BJ (cell line): ENCODE data around the gene COL4A1. TPM values are rescaled to one million over a fixed set of nuclear protein-coding genes. Genes with fewer than 3 reads are reported as not detected.

Experiments used
- CTCF ChIA-PET: fragments of 350-600 bp; formaldehyde crosslinking; extraction: SDS; loops from one replicate; lab custom pipeline; 2021; ENCODE audit warnings: antibody characterized with exemption, inconsistent platforms; lab: Yijun Ruan, JAX
- POLR2A ChIA-PET: fragments of 300-600 bp; sonication (Branson Sonifier 250); formaldehyde crosslinking; extraction: SDS; loops from one replicate; lab custom pipeline; 2021; ENCODE audit warnings: antibody characterized with exemption; lab: Charles Lee
- DNase-seq: peaks from one replicate; pipeline ENCODE4 v3.0.0-alpha.2; 2011; ENCODE audit warnings: low read depth
- H3K27me3 ChIP-seq: 2 replicates; pipeline ENCODE4 v1.6.0; 2011; ENCODE audit warnings: low read length; ENCODE audit not compliant: control insufficient read depth, insufficient read depth
- H3K36me3 ChIP-seq: 2 replicates; pipeline ENCODE4 v1.5.1; 2011; ENCODE audit warnings: low read length; ENCODE audit not compliant: control insufficient read depth, insufficient read depth
- H3K4me3 ChIP-seq: 2 replicates; pipeline ENCODE4 v1.5.1; 2011; ENCODE audit warnings: low read depth, mild to moderate bottlenecking, control low read depth, low read length
- CTCF ChIP-seq: IDR thresholded peaks from 2 replicates; pipeline ENCODE4 v1.5.1; 2011; ENCODE audit warnings: low read depth, mild to moderate bottlenecking, control low read depth, inconsistent platforms, low read length, moderate library complexity; ENCODE audit not compliant: insufficient read depth
- polyA plus RNA-seq: library from polyadenylated mRNA; depleted of rRNA; stranded (reverse); fragments of >200 nt; gene quantifications from 2 replicates; pipeline ENCODE4 v1.2.3, GENCODE V29; 2011

The COL4A1 gene
- polyA plus RNA-seq, 1 experiment = 375 TPM

DNA sequence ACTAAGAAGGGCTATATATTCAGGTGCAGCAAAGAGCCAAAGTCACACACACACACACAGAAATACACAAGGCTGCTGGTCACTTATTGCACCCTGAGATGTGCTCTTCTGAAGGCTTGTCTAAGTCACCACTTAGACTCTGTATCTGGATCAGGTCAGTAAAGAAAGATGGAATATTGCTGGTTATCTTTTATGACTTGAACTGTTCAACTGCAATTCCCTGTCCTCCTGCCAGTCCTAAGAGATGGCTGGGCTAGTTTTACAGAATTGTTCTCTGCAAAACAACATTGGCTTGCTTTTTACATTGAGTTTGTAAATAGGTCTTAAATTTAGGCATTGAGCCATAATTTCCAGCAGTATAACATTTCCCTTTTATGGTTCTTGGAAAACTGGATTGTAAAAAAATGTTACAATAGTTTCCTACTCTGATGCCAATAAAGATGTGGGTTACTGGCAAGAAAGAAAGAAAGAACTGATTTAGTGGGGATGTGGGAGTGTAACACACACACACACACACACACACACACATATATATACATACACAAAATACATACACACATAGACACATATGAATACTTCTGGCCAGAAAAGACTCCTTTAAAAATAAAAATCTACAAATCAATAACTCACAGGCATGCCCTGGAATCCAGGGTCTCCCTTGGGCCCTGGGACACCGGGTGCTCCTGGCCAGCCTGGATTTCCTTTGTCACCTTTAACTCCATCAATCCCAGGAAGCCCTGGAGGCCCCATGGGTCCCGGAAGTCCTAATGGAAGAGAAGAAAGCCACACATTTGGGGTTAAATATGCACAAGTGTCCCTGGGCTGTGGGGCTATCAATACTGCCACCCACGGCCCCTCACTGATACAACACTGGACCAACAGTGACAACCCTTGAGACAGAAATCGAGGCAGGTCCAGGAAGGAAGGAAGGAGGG is 137.7 kb downstream of the COL4A1 start:
- H3K4me3 ChIP-seq = no peak overlapping the region
- peaks cover 36% of the 10 kb centered on the region for H3K36me3 ChIP-seq
- POLR2A ChIA-PET = no interaction called here
- H3K27me3 ChIP-seq = no peaks in the 10 kb centered on the region
- no peak for DNase-seq
- TF ChIP-seq CTCF = no peak
- CTCF ChIA-PET = no interaction called here

GRCh38 chr13:110166598-110166997 is 140.4 kb downstream of the COL4A1 start:
- Histone ChIP-seq H3K36me3 (peaks cover 28% of the 10 kb centered on the region), H3K27me3 (no peaks in the 10 kb centered on the region), H3K4me3 (no peak overlapping the region)
- no peak for DNase-seq
- CTCF ChIA-PET = no interaction called here
- no peak for TF ChIP-seq CTCF
- POLR2A ChIA-PET = no interaction called here

GRCh38 chr13:110164706-110165105 is 142.3 kb downstream of the COL4A1 start:
- no peak for DNase-seq
- Histone ChIP-seq H3K36me3 (peaks cover 31% of the 10 kb centered on the region), H3K27me3 (no peaks in the 10 kb centered on the region), H3K4me3 (no peak overlapping the region)
- ChIA-PET POLR2A (no interaction called here), CTCF (no interaction called here)
- TF ChIP-seq CTCF = no peak

- POLR2A ChIA-PET = no interaction called here
- peaks cover 31% of the 10 kb centered on the region for H3K36me3 ChIP-seq
Observed at GRCh38 chr13:110162866-110163658, 143.9 kb downstream of the COL4A1 start.

More at GRCh38 chr13:110162866-110163658, 143.9 kb downstream of the COL4A1 start:
- DNase-seq = no peak
- H3K4me3 ChIP-seq = no peak overlapping the region
- no peaks in the 10 kb centered on the region for H3K27me3 ChIP-seq
- CTCF ChIA-PET = interaction anchor here (0.6 kb wide), 1 partner anchor 484 kb away, joined by 3 read pairs; no protein-coding TSS in a partner anchor
- no peak for TF ChIP-seq CTCF
